GM21576 (cell line): ENCODE results near the gene GEN1.

Experiments used
- ATAC-seq: cut with Tn5 transposase; IDR thresholded peaks from one replicate; pipeline ENCODE4 v1.9.1; 2021; ENCODE audit warnings: mild to moderate bottlenecking, moderate library complexity; ENCODE audit not compliant: unreplicated experiment

GEN1 gene

DNA sequence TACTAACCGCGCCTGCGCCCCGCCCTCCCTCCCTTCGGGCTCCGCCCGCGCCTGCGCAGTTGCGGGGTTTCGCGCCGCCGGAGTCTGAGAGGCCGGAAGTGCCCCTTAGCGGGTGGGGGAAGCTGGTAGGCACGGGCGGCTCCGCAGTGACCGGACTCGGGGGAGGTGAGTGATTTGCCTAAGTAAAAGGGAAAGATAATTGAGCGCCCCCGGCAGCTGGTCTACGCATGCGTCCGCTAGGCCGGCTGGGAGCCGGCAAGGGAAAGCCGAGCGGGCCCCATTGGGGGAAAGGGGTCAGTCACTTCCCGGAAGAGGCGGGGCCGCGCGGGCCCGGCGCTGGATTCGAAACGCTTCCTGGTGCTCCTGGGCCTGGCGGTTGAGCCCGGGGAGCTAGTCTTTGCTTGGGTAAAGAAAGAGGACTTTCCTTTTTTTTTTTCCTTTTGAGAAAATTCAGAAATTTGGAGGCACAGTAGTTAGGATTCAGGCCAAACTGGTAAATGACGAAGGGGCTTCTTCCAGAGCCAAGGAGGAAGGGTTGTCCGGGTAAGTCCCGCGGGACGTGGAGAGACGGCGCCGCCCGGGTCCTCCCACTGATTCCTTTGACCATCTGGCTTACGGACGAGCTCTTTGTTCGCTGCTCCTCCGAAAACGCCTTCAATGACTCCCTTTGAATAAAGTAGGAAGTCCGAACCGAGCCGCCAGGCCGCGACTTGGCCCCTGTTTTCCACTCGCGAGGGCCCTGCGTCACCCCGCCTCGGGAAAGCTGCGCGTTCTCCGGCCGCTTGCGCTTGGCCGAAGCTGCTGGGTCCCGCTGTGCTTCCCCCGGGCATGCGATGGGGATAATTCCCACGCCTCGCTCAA is at the start of gene GEN1, which contains the start of gene SMC6:
GEN1 (plus strand) TSS at position 336 of the 861 bp plus-strand sequence. CDS start 5,806 bp downstream, outside the sequence.
SMC6 (minus strand) TSS at position 8 of the 861 bp plus-strand sequence. CDS start 7,864 bp downstream, outside the sequence.
- ATAC-seq = peak; percentile 65

DNA sequence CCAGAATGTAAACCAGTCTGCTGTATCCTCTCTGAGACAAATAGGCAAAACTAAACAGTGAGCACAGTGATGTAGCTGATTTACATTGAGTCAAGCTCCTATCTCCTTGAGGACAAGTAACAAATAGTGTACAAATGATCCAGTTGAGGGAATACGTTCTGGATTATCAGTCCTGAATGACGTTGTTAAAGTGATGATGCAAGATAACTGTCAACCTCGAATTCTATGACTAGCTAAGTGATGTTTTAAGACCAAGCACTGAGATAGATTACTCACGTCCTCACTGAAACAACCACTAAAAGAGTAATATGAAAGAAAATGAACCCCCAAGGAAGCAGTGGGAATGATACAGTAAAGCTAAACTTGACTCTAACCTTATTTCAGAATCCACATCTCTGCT is 47.1 kb upstream of the GEN1 start:
- ATAC-seq = no peak

GRCh38 chr2:17708501-17708900 is 45.4 kb upstream of the GEN1 start:
- ATAC-seq = no peak

GRCh38 chr2:17709897-17710296 is 44.0 kb upstream of the GEN1 start:
- no peak for ATAC-seq

- no peak for ATAC-seq
Observed at GRCh38 chr2:17710547-17711248, 43.2 kb upstream of the GEN1 start.

DNA sequence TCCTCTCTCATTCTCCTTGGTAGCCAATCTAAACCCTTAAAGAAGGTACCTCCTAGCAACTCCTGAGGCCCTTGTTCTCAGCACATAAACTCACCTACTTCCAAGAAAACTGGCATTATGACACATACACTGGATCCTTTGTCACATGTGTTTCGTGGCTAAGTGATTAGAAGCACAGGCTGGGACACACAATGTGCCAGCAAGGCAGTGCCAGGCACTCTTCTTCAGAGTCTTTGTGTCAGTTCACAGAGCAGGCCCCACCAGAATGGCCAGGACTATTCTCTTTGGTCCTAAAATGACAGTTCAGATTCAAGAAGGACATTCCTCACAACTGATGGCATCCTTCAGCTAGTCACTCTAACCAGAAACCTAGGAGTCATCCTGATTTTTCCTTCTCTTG is 40.6 kb upstream of the GEN1 start:
- no peak for ATAC-seq

GRCh38 chr2:17717666-17718065 is 36.3 kb upstream of the GEN1 start:
- ATAC-seq = no peak

GRCh38 chr2:17718689-17719088 is 35.2 kb upstream of the GEN1 start:
- ATAC-seq = no peak

GRCh38 chr2:17719562-17720371 is 34.2 kb upstream of the GEN1 start:
- peak; percentile 62 for ATAC-seq

- ATAC-seq = no peak
Observed at GRCh38 chr2:17728210-17728609, 25.7 kb upstream of the GEN1 start.

- ATAC-seq = no peak
Observed at GRCh38 chr2:17729880-17730279, 24.1 kb upstream of the GEN1 start.

DNA sequence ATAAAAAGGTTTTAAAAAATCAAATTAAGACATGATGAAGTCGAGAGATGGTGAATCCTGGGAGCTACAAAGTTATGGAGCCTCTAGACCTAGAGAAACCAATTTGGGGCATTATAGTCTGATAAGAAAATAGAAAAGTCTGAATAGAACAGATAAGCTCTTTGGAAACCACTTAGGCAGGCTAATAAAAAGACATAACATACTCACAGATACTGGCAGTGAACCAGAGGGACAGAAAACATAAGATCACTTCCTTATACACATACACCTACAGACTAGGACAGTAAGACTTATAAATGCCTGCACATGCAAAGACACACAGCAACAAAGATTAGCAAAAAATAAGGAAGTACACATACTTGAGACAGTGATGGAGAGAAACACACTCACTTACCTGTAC is 20.3 kb upstream of the GEN1 start:
- ATAC-seq = no peak

GRCh38 chr2:17735864-17736263 is 18.1 kb upstream of the GEN1 start:
- ATAC-seq = no peak

- ATAC-seq = no peak
Observed at GRCh38 chr2:17736989-17737388, 16.9 kb upstream of the GEN1 start.

- no peak for ATAC-seq
Observed at GRCh38 chr2:17740203-17740602, 13.7 kb upstream of the GEN1 start.

GRCh38 chr2:17747684-17748452 is 6.1 kb upstream of the GEN1 start:
- ATAC-seq = no peak

GRCh38 chr2:17748745-17749144 is 5.2 kb upstream of the GEN1 start:
- no peak for ATAC-seq

DNA sequence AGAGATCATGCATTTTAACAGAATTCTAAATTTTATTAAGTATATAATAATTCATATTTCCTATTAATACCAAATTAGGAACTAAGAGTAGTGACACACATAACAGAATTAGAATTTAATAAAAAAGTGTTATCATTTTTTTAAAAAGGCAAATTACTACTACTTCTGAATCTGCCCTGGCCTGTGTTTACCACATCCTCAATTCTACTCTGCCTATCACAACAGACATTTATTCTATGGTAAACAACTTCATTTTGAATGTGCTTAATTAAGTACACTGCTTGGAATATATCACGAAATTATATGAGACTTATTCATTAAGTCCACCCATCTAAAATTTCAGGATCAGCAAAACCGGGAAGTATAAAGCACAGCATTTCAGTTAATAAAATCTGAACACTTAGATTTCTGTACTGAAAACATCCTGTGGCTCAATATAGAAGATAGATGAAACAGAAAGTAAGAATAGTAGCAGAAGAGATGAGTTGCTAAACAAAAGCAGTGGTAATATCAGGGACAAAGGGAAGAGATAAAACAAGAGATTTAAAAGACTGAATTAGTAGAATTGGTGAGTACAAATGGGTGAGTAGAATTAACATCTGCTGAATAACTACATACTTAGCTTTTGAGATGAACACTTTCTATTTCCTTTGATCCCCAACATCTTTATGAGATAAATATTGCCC is 4.0 kb upstream of the GEN1 start:
- peak; percentile 21 for ATAC-seq

DNA sequence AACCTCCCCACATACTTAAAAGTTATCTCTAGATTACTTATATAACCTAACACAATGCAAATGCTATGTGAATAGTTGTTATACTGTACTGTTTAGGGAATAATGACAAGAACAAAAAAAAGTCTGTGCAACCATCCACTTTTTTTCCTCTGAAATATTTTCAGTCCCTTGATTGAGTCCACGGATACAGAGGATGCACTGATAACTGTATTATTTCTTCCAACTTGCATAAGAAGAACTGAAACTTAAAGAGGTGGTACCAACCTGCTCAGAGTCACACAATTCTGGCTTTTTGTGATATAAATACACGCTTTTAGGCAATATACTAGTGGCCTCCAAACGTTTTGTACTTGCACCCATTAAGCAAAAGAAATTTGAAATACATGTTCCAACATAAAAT is 1.7 kb upstream of the GEN1 start:
- ATAC-seq = peak; percentile 23
